HEK293 (cell line): Measurements from ENCODE around the gene SNN.

ENCODE experiments used
- PRDM1 ChIP-seq: fragments of 450-650 bp; formaldehyde crosslinking; IDR thresholded peaks from 2 replicates; pipeline ENCODE4; 2016; ENCODE audit warnings: missing biosample characterization, missing genetic modification characterization
- RBAK ChIP-seq: fragments of 450-650 bp; formaldehyde crosslinking; IDR thresholded peaks from 2 replicates; pipeline ENCODE4 v1.5.1; 2016; ENCODE audit warnings: missing biosample characterization, missing genetic modification characterization
- SP2 ChIP-seq: fragments of 450-650 bp; formaldehyde crosslinking; IDR thresholded peaks from 2 replicates; pipeline ENCODE4 v1.5.1; 2016; ENCODE audit warnings: missing biosample characterization, missing genetic modification characterization
- YY1 ChIP-seq: fragments of 450-650 bp; formaldehyde crosslinking; IDR thresholded peaks from 2 replicates; pipeline ENCODE4 v1.5.1; 2018; ENCODE audit warnings: missing biosample characterization, missing genetic modification characterization
- ZFP3 ChIP-seq: fragments of 450-650 bp; formaldehyde crosslinking; IDR thresholded peaks from 2 replicates; pipeline ENCODE4 v1.5.1; 2016; ENCODE audit warnings: low read depth, missing biosample characterization, missing genetic modification characterization
- ZFP41 ChIP-seq: fragments of 450-650 bp; formaldehyde crosslinking; IDR thresholded peaks from 2 replicates; pipeline ENCODE4 v1.5.1; 2016; ENCODE audit warnings: missing biosample characterization, missing genetic modification characterization, borderline replicate concordance
- ZNF274 ChIP-seq, 2 experiments: fragments of 200-500 bp in 1 of 2; fragments of 450-650 bp in 1 of 2; sonication (Bioruptor generic) in 1 of 2; formaldehyde crosslinking in 1 of 2; IDR thresholded peaks; 2 replicates each; pipeline versions ENCODE4 v1.5.1 to v1.6.1; 2014 to 2016; ENCODE audit warnings: borderline replicate concordance in 1 of 2, inconsistent platforms in 1 of 2, low read length in 1 of 2, missing biosample characterization in 1 of 2, missing genetic modification characterization in 1 of 2
- ZNF558 ChIP-seq: fragments of 450-650 bp; formaldehyde crosslinking; IDR thresholded peaks from 2 replicates; pipeline ENCODE4 v1.5.1; 2016; ENCODE audit warnings: missing biosample characterization, missing genetic modification characterization
- ZSCAN23 ChIP-seq: fragments of 450-650 bp; formaldehyde crosslinking; IDR thresholded peaks from 2 replicates; pipeline ENCODE4 v1.5.1; 2016; ENCODE audit warnings: missing biosample characterization, missing genetic modification characterization
- ZSCAN30 ChIP-seq: fragments of 450-650 bp; IDR thresholded peaks from 2 replicates; pipeline ENCODE4 v1.5.1; 2018; ENCODE audit warnings: missing biosample characterization, mild to moderate bottlenecking, missing genetic modification characterization, moderate library complexity
- TF ChIP-seq, protein P1 (sequence below): fragments of 450-650 bp; formaldehyde crosslinking; optimal IDR thresholded peaks from 2 replicates; pipeline ENCODE3; 2016; ENCODE audit warnings: missing biosample characterization, mild to moderate bottlenecking, missing genetic modification characterization
- TF ChIP-seq, protein P2 (sequence below): fragments of 450-650 bp; formaldehyde crosslinking; IDR thresholded peaks from 2 replicates; pipeline ENCODE4 v1.5.1; 2017; ENCODE audit warnings: missing biosample characterization, missing genetic modification characterization
- TF ChIP-seq, protein P3 (sequence below): fragments of 450-650 bp; formaldehyde crosslinking; IDR thresholded peaks from 2 replicates; pipeline ENCODE4 v1.5.1; 2016; ENCODE audit warnings: missing biosample characterization, missing genetic modification characterization

- TF ChIP-seq PRDM1 (tag by site-specific recombination) = no peak
- TF ChIP-seq ZFP41 (tag by site-specific recombination) = no peak
- TF ChIP-seq ZSCAN23 (tag by site-specific recombination) = no peak
- no peak for TF ChIP-seq ZNF274 (IDR thresholded peaks at IDR 0.05; ENCODE audit: low read length)
- TF ChIP-seq ZNF274 (tag by site-specific recombination; IDR thresholded peaks at IDR 0.05; ENCODE audit: borderline replicate concordance) = no peak
- TF ChIP-seq SP2 (tag by site-specific recombination) = no peak
- no peak for TF ChIP-seq RBAK (tag by site-specific recombination)
- TF ChIP-seq, protein P1, sequence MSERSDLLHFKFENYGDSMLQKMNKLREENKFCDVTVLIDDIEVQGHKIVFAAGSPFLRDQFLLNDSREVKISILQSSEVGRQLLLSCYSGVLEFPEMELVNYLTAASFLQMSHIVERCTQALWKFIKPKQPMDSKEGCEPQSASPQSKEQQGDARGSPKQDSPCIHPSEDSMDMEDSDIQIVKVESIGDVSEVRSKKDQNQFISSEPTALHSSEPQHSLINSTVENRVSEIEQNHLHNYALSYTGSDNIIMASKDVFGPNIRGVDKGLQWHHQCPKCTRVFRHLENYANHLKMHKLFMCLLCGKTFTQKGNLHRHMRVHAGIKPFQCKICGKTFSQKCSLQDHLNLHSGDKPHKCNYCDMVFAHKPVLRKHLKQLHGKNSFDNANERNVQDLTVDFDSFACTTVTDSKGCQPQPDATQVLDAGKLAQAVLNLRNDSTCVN = no peak
- TF ChIP-seq ZSCAN30 = no peak
- TF ChIP-seq, protein P2, sequence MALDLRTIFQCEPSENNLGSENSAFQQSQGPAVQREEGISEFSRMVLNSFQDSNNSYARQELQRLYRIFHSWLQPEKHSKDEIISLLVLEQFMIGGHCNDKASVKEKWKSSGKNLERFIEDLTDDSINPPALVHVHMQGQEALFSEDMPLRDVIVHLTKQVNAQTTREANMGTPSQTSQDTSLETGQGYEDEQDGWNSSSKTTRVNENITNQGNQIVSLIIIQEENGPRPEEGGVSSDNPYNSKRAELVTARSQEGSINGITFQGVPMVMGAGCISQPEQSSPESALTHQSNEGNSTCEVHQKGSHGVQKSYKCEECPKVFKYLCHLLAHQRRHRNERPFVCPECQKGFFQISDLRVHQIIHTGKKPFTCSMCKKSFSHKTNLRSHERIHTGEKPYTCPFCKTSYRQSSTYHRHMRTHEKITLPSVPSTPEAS (tag by site-specific recombination) = no peak
- TF ChIP-seq, protein P3, sequence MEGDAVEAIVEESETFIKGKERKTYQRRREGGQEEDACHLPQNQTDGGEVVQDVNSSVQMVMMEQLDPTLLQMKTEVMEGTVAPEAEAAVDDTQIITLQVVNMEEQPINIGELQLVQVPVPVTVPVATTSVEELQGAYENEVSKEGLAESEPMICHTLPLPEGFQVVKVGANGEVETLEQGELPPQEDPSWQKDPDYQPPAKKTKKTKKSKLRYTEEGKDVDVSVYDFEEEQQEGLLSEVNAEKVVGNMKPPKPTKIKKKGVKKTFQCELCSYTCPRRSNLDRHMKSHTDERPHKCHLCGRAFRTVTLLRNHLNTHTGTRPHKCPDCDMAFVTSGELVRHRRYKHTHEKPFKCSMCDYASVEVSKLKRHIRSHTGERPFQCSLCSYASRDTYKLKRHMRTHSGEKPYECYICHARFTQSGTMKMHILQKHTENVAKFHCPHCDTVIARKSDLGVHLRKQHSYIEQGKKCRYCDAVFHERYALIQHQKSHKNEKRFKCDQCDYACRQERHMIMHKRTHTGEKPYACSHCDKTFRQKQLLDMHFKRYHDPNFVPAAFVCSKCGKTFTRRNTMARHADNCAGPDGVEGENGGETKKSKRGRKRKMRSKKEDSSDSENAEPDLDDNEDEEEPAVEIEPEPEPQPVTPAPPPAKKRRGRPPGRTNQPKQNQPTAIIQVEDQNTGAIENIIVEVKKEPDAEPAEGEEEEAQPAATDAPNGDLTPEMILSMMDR (tag by site-specific recombination) = no peak
- no peak for TF ChIP-seq ZFP3 (tag by site-specific recombination)
- TF ChIP-seq YY1 (tag by site-specific recombination) = no peak
- TF ChIP-seq ZNF558 (tag by site-specific recombination) = no peak
Observed at GRCh38 chr16:11685844-11686618, 17.8 kb downstream of the SNN start.
